Stimulated activated CD4-positive, alpha-beta T cell treated with anti-CD3 and anti-CD28 coated beads, Interleukin-1b, Interleukin-23, amount 100 ng/mL, for 1 hour (primary cell): ENCODE results near the gene UBE2L3.
"Not testable (repeated sequence)": the region's sequence is repeated elsewhere in the genome, so short reads cannot be mapped to it uniquely, and the experiment has no call there.

Source experiments
- DNase-seq, 2 donors: peaks; one replicate each; pipeline ENCODE4 v3.0.0-alpha.2; 2020; ENCODE audit warnings: low read depth in 2 of 2

Gene UBE2L3

GRCh38 chr22:21599053-21599893, 31.8 kb downstream of the UBE2L3 start:
- no peak for DNase-seq

GRCh38 chr22:21602579-21602978, 35.1 kb downstream of the UBE2L3 start:
- no peak for DNase-seq

GRCh38 chr22:21603973-21604372, 36.5 kb downstream of the UBE2L3 start:
- no peak for DNase-seq

GRCh38 chr22:21605887-21606564, 38.5 kb downstream of the UBE2L3 start:
- no peak for DNase-seq

- no peak for DNase-seq
Measured at GRCh38 chr22:21606775-21607174, 39.3 kb downstream of the UBE2L3 start.

DNA sequence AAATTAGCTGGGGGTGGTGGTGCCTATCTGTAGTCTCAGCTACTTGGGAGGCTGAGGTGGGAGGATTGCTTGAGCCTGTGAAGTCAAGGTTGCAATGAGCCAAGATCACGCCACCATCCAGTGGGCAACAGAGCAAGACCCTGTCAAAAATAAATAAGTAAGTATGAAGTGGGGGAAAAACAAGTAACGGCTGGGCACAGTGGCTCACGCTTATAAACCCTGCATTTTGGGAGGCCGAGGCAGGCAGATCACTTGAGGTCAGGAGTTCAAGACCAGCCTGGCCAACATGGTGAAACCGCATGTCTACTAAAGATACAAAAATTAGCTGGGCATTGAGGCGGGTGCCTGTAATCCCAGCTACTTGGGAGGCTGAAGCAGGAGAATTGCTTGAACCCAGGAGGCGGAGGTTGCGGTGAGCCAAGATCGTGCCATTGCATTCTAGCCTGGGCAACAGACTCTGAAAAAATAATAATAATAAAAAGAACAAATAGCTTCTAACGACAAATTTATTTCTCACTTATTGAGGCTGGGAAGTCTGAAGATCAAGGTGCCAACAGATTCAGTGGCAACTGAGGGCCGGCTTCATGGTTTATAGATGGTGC, 42.1 kb downstream of the UBE2L3 start:
- not testable (repeated sequence) for DNase-seq

DNA sequence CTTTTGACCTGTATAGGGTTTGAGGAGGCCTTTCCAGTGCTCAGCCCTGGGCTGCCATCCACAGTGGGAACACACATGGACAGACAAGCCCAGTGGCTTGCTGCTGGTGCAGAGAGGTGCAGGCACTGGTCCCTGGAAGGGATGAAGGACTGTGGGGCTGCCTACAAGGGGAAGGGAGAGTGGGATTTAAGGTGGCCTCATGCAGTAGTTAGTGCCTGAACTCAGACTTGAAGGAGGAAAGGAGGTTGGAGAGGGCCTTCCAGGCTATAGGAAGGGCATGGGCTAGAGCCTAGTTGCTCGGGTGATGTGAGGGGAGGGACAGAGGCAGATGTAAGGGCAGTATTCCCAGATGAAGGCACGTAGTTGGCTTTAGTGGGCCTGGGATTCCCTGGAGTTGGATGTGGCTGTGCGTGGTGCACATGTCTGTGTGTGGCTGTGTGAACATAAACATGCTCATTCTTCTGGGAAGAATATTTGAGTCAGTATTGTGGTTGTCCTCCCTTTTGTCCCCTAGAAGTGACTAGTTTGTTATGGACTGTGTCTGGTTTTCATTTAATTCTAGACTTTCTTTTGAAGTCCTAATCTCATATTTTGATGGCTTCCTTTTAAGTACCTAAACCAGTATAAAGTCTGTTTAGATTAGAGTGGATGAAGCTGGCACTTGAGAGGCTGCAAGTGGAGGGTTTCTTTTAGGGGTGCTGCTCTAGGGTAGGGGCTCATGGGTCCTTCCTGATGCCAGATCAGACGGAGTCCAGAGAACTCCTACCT, 43.9 kb downstream of the UBE2L3 start:
- DNase-seq = no peak

- DNase-seq = no peak
Measured at GRCh38 chr22:21612858-21613257, 45.3 kb downstream of the UBE2L3 start.

DNA sequence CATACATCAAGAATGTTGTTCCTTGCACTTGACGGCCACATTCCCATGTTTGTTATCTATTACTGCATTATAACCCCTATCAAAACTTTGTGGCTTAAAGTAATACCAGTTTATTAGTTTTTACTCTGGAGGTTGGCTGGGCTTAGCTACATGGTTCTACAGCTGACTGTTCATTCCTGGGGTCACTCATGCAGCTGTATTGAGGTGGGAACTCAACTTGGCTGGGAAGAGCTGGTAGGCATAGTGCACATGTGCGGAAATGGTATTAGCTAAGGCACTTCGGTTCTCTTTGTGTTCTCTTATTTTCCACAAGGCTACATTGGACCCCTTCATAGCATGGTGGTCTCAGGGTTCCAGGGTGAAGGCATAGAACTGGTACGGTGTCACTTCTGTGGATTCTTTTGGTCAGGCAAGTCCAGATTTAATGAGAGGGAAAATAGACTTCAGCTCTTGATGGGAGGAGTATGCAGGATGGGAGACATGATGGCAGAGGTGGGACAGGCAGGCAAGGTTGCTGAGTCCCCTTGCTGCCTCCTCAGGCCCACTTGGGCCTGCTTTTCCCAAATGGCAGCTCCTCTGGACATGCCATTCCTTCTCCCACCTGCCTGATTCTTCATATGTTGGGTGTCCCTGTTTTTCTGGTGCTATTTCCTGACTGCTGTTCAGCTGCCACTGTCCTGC, 46.2 kb downstream of the UBE2L3 start:
- DNase-seq = no peak

- no peak for DNase-seq
Measured at GRCh38 chr22:21615731-21616130, 48.2 kb downstream of the UBE2L3 start.

GRCh38 chr22:21617337-21617736, 49.8 kb downstream of the UBE2L3 start:
- not testable (repeated sequence) for DNase-seq

DNA sequence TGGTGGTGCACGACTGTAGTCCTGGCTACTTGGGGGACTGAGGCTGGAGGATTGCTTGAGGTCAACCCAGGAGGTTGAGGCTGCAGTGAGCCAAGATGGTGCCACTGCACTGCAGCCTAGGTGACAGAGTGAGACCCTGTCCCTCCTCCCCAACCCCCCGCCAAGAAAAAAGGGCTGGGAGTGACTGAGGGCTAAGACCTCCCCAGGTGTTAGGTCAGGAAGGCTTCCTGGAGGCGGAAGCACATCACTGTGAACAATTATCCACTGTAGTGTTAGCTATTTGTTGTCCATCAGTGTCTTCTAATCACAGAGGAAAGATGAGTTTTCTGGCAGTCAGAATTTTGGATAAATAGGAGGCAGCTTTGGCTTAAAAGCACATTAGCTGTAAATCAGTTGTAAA, 53.5 kb downstream of the UBE2L3 start:
- DNase-seq = no peak

DNA sequence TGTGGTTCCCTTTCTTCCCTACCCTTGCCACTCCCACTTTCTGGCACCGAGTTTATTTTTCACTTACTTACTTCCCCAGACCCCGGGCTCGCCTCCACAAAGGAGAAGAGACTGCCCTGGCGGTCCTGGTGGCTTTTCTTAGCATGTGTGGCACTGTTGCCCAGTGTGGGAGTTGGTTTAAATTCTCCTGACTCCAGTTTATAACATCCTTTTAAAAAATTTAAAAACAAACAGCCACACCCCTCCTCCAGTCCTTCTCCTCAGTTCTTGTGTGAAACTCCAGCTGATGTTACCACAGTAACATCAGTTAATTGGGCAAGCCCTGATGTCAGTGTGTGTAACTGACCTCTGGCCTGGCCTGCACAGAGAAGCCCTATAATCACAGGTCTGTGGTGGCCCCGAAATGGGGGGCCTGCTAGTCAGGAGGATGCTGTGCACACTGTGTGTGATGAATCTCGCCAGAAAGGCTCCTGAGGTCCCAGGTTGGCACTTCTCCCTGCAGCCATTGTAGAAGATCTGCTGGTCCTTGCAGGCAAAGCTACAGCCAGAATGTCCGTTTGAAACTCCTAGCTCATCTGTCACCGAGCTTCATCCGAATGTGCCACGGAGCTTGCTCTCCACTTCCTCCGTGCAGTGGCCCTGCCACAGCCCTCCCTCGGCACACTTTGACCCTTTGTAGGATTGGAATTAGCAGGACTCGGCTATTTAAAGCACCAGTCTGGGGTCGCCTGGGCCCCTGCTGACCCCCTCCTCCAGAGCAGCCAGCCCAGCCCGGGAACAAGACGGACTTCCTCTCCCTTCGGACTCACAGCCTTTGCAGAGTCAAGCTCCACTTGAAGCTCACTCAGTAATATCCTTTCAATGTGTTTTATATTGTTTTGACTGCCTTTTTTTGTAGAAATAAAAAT, 54.8 kb downstream of the UBE2L3 start:
- no peak for DNase-seq

DNA sequence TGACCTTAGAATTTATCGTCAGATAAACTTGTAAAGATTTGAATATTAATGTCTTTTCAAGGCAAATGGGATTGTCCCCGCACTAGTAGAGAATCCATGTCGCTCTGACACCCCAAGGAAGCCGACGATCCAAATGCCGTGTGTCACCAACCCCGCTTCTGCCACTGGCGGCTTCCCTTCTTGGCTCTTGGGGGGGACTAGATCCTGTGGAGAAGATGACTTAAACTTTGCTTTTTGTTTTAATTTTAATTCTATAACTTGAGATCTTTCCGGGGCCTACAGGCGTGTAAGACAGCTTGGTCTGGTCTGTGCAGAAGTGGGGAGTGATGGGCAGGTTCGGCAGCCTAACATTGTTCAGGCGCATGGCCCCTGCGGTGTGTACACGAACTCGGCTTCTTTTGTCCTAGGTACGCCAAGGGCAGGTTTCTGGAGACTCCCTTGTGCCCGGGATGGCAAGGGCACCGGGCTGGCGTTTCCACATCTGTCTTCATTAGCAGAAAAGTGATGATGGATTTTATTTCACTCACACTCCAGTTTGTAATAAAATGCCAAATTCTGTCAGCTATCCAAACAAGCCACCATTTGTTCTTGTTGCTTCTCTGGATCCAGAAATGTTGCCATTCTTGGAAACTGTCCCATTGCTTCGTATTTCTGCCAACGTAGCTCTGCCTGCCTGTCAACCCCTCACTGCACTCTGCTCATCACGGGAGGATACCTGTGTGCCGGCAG, 55.6 kb downstream of the UBE2L3 start:
- no peak for DNase-seq

- no peak for DNase-seq
Measured at GRCh38 chr22:21623648-21623970, 56.1 kb downstream of the UBE2L3 start.

DNA sequence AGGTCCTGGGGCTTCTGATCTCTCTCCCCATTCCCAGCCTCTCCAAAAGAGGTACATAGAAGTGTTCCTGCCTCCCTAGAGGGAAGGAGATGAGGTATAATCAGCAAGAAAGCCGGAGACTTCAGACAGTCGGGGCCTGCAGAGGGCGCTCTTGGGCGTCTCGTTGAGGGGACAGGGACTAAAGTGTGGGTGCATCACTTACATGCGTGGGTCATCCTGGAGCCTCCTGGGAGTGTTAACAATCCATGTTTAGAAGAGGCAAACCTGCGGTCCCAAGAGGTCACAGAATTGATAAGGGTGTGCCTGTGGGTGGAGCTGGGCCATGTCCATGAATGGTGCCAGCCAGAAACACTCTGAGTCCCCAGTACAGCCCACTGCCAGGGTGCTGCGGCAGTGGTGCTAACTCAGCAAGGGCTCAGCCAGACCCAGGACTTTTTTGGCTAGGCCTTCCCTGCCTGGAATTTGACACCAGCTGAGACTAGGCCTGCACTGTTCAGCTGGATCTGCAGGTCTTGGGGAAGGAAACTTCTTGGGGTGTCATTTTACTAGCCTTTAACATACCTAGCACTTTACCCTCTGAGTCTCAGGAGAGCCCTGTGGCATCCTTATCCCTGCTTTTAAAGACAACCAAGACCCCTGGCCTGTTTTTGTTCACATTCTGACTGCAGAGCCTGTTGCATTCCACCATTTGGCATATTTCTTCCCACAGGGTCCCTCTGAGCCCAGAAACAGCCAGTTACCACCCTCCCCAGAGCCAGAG, 56.8 kb downstream of the UBE2L3 start:
- no peak for DNase-seq

DNA sequence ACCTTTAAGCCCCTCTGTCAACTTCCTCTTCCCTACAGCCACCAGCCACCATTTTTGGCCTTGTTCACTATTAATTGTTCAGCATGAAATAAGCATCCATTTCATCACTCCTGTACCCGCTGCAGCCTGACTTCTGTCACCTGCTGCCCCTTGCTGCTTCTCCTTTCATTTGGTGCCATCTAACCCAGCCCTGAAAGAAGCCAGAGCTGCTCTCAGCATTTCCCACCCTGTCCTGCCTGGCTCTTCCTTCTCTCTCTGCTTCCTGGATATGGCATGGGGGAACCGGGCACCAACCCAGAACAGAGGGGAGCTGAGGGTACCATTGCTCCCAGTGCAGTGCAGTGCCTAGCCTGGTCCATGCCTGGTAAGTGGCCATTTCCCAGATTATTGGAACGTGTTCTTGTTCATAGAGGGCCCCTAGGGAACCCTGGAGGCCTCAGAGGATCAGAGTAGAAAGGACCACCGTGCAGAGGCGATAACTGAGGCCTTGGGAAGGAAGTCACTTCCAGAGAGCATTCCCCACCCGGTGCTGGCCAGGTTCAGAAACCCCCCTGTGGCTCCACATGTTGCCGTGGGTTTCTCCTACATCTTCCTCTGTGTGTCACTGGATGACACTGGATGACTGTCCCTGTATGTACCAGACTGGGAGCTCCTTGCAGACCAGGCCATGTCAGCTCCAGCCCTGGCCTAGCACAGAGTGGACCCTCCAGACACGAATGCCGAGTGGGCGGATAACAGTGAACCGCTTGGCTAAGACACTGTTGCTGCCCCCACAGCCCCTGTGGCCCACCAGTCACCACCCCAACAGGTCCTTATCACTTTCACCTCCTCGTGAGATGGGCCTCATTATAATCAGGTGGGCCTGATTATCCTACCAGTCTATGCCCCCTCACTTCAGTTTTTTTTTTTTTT, 57.6 kb downstream of the UBE2L3 start:
- no peak for DNase-seq

- DNase-seq = no peak
Measured at GRCh38 chr22:21626073-21626734, 58.7 kb downstream of the UBE2L3 start.
